Gastrocnemius medialis (tissue), 4 donors: Measurements from ENCODE around the gene HUNK. TPM values are rescaled to one million over a fixed set of nuclear protein-coding genes. Genes with fewer than 3 reads are reported as not detected.

Experiments
- ATAC-seq, 2 donors: fragments of 150-250 bp; one replicate each; pipeline ENCODE4 v1.9.1; 2016
- DNase-seq, 2 donors: peaks; one replicate each; pipeline ENCODE4 v3.0.0-alpha.2; 2019
- H3K27ac ChIP-seq, 4 donors: fragments of 200-600 bp; sonication (generic); 1 replicate in 1 of 4; 2 replicates in 3 of 4; pipeline ENCODE4 v1.5.1; 2016 to 2018; ENCODE audit warnings: mild to moderate bottlenecking in 2 of 4, moderate library complexity in 1 of 4
- H3K27me3 ChIP-seq, 3 donors: fragments of 200-600 bp; sonication (generic) in 2 of 3; 1 replicate in 1 of 3; 2 replicates in 2 of 3; pipeline versions ENCODE4 v1.5.1 to v1.6.0; 2016 to 2019; ENCODE audit warnings: mild to moderate bottlenecking in 1 of 3, moderate library complexity in 1 of 3
- H3K36me3 ChIP-seq, 2 donors: fragments of 200-600 bp; sonication (generic) in 1 of 2; one replicate each; pipeline ENCODE4 v1.5.1; 2017 to 2018
- H3K4me1 ChIP-seq, 2 donors: fragments of 200-600 bp; sonication (generic) in 1 of 2; one replicate each; pipeline ENCODE4 v1.5.1; 2016 to 2017; ENCODE audit warnings: mild to moderate bottlenecking in 2 of 2
- H3K4me3 ChIP-seq, 4 donors: fragments of 200-600 bp; sonication (generic) in 3 of 4; 1 replicate in 1 of 4; 2 replicates in 3 of 4; pipeline ENCODE4 v1.5.1; 2016 to 2019; ENCODE audit warnings: mild to moderate bottlenecking in 2 of 4
- H3K9me3 ChIP-seq, 3 donors: fragments of 200-600 bp; sonication (generic) in 2 of 3; 1 replicate in 1 of 3; 2 replicates in 2 of 3; pipeline ENCODE4 v1.5.1; 2016 to 2019
- CTCF ChIP-seq, 5 experiments: fragments of 450-650 bp in 3 of 5; fragments of 200-600 bp in 2 of 5; sonication (generic) in 2 of 5; IDR thresholded peaks in 4 of 5; conservative IDR thresholded peaks in 1 of 5; 1 replicate in 4 of 5; 2 replicates in 1 of 5; pipeline ENCODE4 v1.5.1; 2016 to 2019; ENCODE audit warnings: antibody characterized with exemption in 5 of 5, mild to moderate bottlenecking in 3 of 5, moderate library complexity in 3 of 5
- POLR2A ChIP-seq, 2 donors: fragments of 450-650 bp; IDR thresholded peaks; one replicate each; pipeline ENCODE4 v1.6.1; 2017; ENCODE audit warnings: antibody characterized with exemption in 2 of 2, mild to moderate bottlenecking in 2 of 2, moderate library complexity in 2 of 2
- in situ Hi-C, 4 donors: fragments of 200-750 bp; cut with MboI; loops; one replicate each; pipeline versions ENCODE4 v1.15.0 to v1.8.0; 2017; ENCODE audit warnings: low sequenced_read_pairs in 4 of 4
- intact Hi-C: fragments of 100-400 bp; cut with DNase I; formaldehyde crosslinking; loops from one replicate; pipeline ENCODE4 v1.15.1; 2023; ENCODE audit warnings: low total_unique reads
- total RNA-seq, 4 donors: library from RNA; depleted of rRNA; stranded (reverse); fragments of >200 nt; gene quantifications; one replicate each; pipeline versions ENCODE4 v1.1.0 to v1.2.3, GENCODE V29; 2016

HUNK gene
- total RNA-seq, 4 donors from 2014 or later, result 0.13 TPM; not detected in 3

- Histone ChIP-seq H3K4me3 (no peak overlapping the region), H3K36me3 (no peaks in the 10 kb centered on the region), H3K9me3 (no peaks in the 10 kb centered on the region), H3K27me3 (no peaks in the 10 kb centered on the region), H3K27ac (no peak overlapping the region), H3K4me1 (no peaks in the 10 kb centered on the region)
- no peak for TF ChIP-seq POLR2A (IDR thresholded peaks at IDR 0.05)
- no peak for TF ChIP-seq CTCF (IDR thresholded peaks at IDR 0.05 in 4 of 5, conservative IDR thresholded peaks at IDR 0.05 in 1 of 5)
- intact Hi-C loops, result no loop called here
- DNase-seq (no peak), ATAC-seq (no peak)
- in situ Hi-C loops, result no loop called here
Measured at GRCh38 chr21:31918250-31918775, 45.5 kb downstream of the HUNK start.

GRCh38 chr21:31920275-31920674, 47.5 kb downstream of the HUNK start:
- DNase-seq, result no peak
- Histone ChIP-seq H3K36me3 (no peaks in the 10 kb centered on the region), H3K4me3 (no peak overlapping the region), H3K9me3 (no peaks in the 10 kb centered on the region), H3K27ac (no peak overlapping the region), H3K27me3 (no peaks in the 10 kb centered on the region), H3K4me1 (no peaks in the 10 kb centered on the region)
- ATAC-seq, result no peak
- intact Hi-C loops, result no loop called here
- TF ChIP-seq POLR2A (IDR thresholded peaks at IDR 0.05) (no peak), CTCF (IDR thresholded peaks at IDR 0.05 in 4 of 5, conservative IDR thresholded peaks at IDR 0.05 in 1 of 5) (no peak)
- in situ Hi-C loops, result no loop called here

- no peaks in the 10 kb centered on the region for H3K4me1 ChIP-seq
- H3K27ac ChIP-seq, result no peak overlapping the region
- ATAC-seq (no peak), DNase-seq (no peak)
- H3K36me3 ChIP-seq, result no peaks in the 10 kb centered on the region
- TF ChIP-seq POLR2A (IDR thresholded peaks at IDR 0.05) (no peak), CTCF (IDR thresholded peaks at IDR 0.05 in 4 of 5, conservative IDR thresholded peaks at IDR 0.05 in 1 of 5) (no peak)
- in situ Hi-C loops, result no loop called here
- H3K9me3 ChIP-seq, result no peaks in the 10 kb centered on the region
- no peak overlapping the region for H3K4me3 ChIP-seq
- intact Hi-C loops, result no loop called here
- H3K27me3 ChIP-seq, result no peaks in the 10 kb centered on the region
Measured at GRCh38 chr21:31921079-31921478, 48.3 kb downstream of the HUNK start.

- H3K4me3 ChIP-seq, result no peak overlapping the region
- in situ Hi-C loops (no loop called here), intact Hi-C loops (no loop called here)
- H3K27me3 ChIP-seq, result no peaks in the 10 kb centered on the region
- TF ChIP-seq POLR2A (IDR thresholded peaks at IDR 0.05), result no peak
- no peaks in the 10 kb centered on the region for H3K4me1 ChIP-seq
- no peak overlapping the region for H3K27ac ChIP-seq
- ATAC-seq (no peak), DNase-seq (no peak)
- H3K36me3 ChIP-seq, result no peaks in the 10 kb centered on the region
- no peaks in the 10 kb centered on the region for H3K9me3 ChIP-seq
Measured at GRCh38 chr21:31922881-31923280, 50.1 kb downstream of the HUNK start.

GRCh38 chr21:31923756-31924155, 50.9 kb downstream of the HUNK start:
- DNase-seq, result no peak
- Histone ChIP-seq H3K4me3 (no peak overlapping the region), H3K27ac (no peak overlapping the region), H3K27me3 (no peaks in the 10 kb centered on the region), H3K9me3 (no peaks in the 10 kb centered on the region), H3K4me1 (no peaks in the 10 kb centered on the region), H3K36me3 (no peaks in the 10 kb centered on the region)
- intact Hi-C loops, result no loop called here
- ATAC-seq, result no peak
- in situ Hi-C loops, result no loop called here
- TF ChIP-seq POLR2A (IDR thresholded peaks at IDR 0.05) (no peak), CTCF (IDR thresholded peaks at IDR 0.05 in 4 of 5, conservative IDR thresholded peaks at IDR 0.05 in 1 of 5) (no peak)
